Astrocyte of the spinal cord (primary cell): Measurements from ENCODE around the gene SULF2.

Experiments used
- DNase-seq: peaks from one replicate; pipeline ENCODE4 v3.0.0; 2011; ENCODE audit warnings: low read depth, low spot score
- H3K4me3 ChIP-seq: 2 replicates; pipeline ENCODE4 v1.5.1; 2011; ENCODE audit warnings: low read depth, mild to moderate bottlenecking, low read length, moderate library complexity
- CTCF ChIP-seq: IDR thresholded peaks from 2 replicates; pipeline ENCODE4 v1.5.1; 2012; ENCODE audit warnings: low read depth, mild to moderate bottlenecking, low read length, inconsistent platforms
- in situ Hi-C: cut with HindIII; loops from 2 replicates; pipeline ENCODE4 v1.10.0; 2017; ENCODE audit warnings: low sequenced_read_pairs

The SULF2 gene

GRCh38 chr20:47647994-47648393, 137.3 kb downstream of the SULF2 start:
- H3K4me3 ChIP-seq, result no peak overlapping the region
- in situ Hi-C loops, result no loop called here
- TF ChIP-seq CTCF, result no peak
- DNase-seq, result no peak

GRCh38 chr20:47645632-47646031, 139.6 kb downstream of the SULF2 start:
- in situ Hi-C loops, result no loop called here
- no peak overlapping the region for H3K4me3 ChIP-seq
- DNase-seq, result no peak
- no peak for TF ChIP-seq CTCF

GRCh38 chr20:47642624-47643023, 142.7 kb downstream of the SULF2 start:
- in situ Hi-C loops, result no loop called here
- DNase-seq, result no peak
- H3K4me3 ChIP-seq, result no peak overlapping the region
- no peak for TF ChIP-seq CTCF

GRCh38 chr20:47642118-47642517, 143.2 kb downstream of the SULF2 start:
- TF ChIP-seq CTCF, result no peak
- in situ Hi-C loops, result no loop called here
- H3K4me3 ChIP-seq, result no peak overlapping the region
- no peak for DNase-seq

- no peak for TF ChIP-seq CTCF
- in situ Hi-C loops, result no loop called here
- peak; percentile 8 for DNase-seq
- no peak overlapping the region for H3K4me3 ChIP-seq
Observed at GRCh38 chr20:47638851-47639250, 146.4 kb downstream of the SULF2 start.

GRCh38 chr20:47635256-47635655, 150.0 kb downstream of the SULF2 start:
- in situ Hi-C loops, result no loop called here
- no peak for DNase-seq
- no peak for TF ChIP-seq CTCF
- H3K4me3 ChIP-seq, result no peak overlapping the region

- DNase-seq, result no peak
- H3K4me3 ChIP-seq, result no peak overlapping the region
- TF ChIP-seq CTCF, result no peak
- in situ Hi-C loops, result no loop called here
Observed at GRCh38 chr20:47631078-47631477, 154.2 kb downstream of the SULF2 start.
